ENCODE results near the gene RNPEP. TPM values are rescaled to one million over a fixed set of nuclear protein-coding genes. Genes with fewer than 3 reads are reported as not detected.

The RNPEP gene
- total RNA-seq, 3 donors from 2014 or later, result 43.0 to 66.7 (median 57.4) TPM

DNA sequence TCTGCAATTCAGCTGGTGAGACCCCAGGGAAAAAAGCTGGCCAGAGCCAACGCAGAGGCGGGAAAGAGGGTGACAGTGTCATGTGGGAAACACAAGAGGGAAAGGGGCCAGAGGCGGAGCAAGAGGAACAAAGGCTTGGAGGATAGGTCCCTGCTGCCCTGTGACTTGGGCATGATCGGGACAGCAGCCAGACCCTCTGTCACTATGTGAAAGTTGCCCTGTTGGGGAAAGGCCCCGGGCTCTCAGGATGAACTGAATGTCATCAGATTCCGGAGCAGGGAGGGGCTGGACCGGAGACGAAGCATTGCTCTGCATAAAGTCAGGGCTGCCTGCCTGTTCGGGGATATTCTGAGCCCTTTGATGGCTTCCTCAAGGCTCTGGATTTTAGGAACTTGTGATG, 22.3 kb downstream of the RNPEP start:
- no peaks in the 10 kb centered on the region for H3K27me3 ChIP-seq
- intact Hi-C loops (cut with DNase I; ENCODE audit: low total_unique reads), result loop anchor here (5.0 kb wide), 1 partner anchor 113 kb away; no protein-coding TSS in a partner anchor
- TF ChIP-seq CTCF (IDR thresholded peaks at IDR 0.05) (no peak), POLR2A (IDR thresholded peaks at IDR 0.05) (no peak), POLR2AphosphoS5 (IDR thresholded peaks at IDR 0.05) (no peak)
- no peaks in the 10 kb centered on the region for H3K36me3 ChIP-seq
- no peak overlapping the region for H3K4me3 ChIP-seq
- H3K9me3 ChIP-seq, result no peaks in the 10 kb centered on the region
- H3K27ac ChIP-seq, result peak overlapping the region in 1 of 2 donors; percentile 50
- H3K4me1 ChIP-seq, result peaks cover 0 to 12% of the 10 kb centered on the region in 2 donors
- no peak for DNase-seq (ENCODE audit: low spot score in 2 of 2)

- no peak for DNase-seq (ENCODE audit: low spot score in 2 of 2)
- intact Hi-C loops (cut with DNase I; ENCODE audit: low total_unique reads), result loop anchor here (5.0 kb wide), 1 partner anchor 111 kb away; no protein-coding TSS in a partner anchor
- H3K9me3 ChIP-seq, result no peaks in the 10 kb centered on the region
- H3K4me1 ChIP-seq, result peaks cover 0 to 12% of the 10 kb centered on the region in 2 donors
- H3K36me3 ChIP-seq, result no peaks in the 10 kb centered on the region
- H3K27ac ChIP-seq, result peak overlapping the region; percentile 14 to 50
- no peak overlapping the region for H3K4me3 ChIP-seq
- no peaks in the 10 kb centered on the region for H3K27me3 ChIP-seq
- TF ChIP-seq CTCF (IDR thresholded peaks at IDR 0.05), result peak; percentile 54 to 64 (median 54)
- TF ChIP-seq POLR2A (IDR thresholded peaks at IDR 0.05), result no peak
Measured at GRCh38 chr1:202005958-202006357, 23.5 kb downstream of the RNPEP start.

- no peak for TF ChIP-seq CTCF (IDR thresholded peaks at IDR 0.05)
- no peak for TF ChIP-seq POLR2AphosphoS5 (IDR thresholded peaks at IDR 0.05)
- TF ChIP-seq POLR2A (IDR thresholded peaks at IDR 0.05), result no peak
- no peaks in the 10 kb centered on the region for H3K27me3 ChIP-seq
- DNase-seq (ENCODE audit: low spot score in 2 of 2), result no peak
- intact Hi-C loops (cut with DNase I; ENCODE audit: low total_unique reads), result loop anchor here (5.0 kb wide), 1 partner anchor 110 kb away; no protein-coding TSS in a partner anchor
- H3K9me3 ChIP-seq, result no peaks in the 10 kb centered on the region
- H3K4me1 ChIP-seq, result peaks cover 0 to 12% of the 10 kb centered on the region in 2 donors
- H3K36me3 ChIP-seq, result no peaks in the 10 kb centered on the region
- no peak overlapping the region for H3K4me3 ChIP-seq
- H3K27ac ChIP-seq, result peak overlapping the region; percentile 74 to 96
Measured at GRCh38 chr1:202007304-202007703, 24.9 kb downstream of the RNPEP start.

DNA sequence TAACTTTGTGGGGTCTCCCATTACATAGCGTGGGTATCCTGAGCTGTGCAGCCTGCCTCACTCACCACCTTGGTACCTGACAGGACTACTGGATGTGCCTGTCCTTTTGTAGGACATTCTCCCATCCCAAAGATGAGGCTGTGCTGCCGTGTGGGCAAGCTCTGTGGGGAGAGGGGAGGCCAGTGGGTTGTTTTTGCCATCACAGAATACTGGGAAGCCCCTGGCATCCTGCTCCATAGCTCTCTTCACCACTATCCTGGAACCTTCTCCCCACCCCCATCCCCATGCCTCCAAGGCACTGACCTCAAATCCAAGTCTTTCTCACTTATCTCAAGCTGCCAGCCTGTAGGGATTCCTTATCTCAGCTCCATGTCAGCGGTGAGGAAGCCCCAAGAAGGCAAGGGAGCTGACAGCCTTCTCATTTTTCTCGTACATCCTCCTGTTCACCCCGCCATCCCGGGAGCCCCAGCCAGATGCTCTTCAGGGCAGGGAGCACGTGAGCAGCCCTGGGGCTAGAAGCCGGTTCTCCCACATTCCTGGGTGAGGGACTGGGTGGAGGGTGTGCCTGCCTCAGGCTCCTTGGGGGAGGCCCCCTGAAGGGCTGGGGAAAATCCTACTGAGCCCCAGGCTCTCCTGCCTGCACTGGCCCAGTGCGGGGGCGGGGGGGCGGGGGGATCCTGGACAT, 25.5 kb downstream of the RNPEP start:
- Histone ChIP-seq H3K36me3 (no peaks in the 10 kb centered on the region), H3K27me3 (no peaks in the 10 kb centered on the region), H3K27ac (peak overlapping the region; percentile 74 to 96), H3K9me3 (no peaks in the 10 kb centered on the region), H3K4me3 (peak overlapping the region in 2 of 3 donors; percentile 23 to 50), H3K4me1 (peaks cover 0 to 12% of the 10 kb centered on the region in 2 donors)
- TF ChIP-seq POLR2AphosphoS5 (IDR thresholded peaks at IDR 0.05) (peak; percentile 71 to 80 (median 75)), CTCF (IDR thresholded peaks at IDR 0.05) (no peak), POLR2A (IDR thresholded peaks at IDR 0.05) (no peak)
- intact Hi-C loops (cut with DNase I; ENCODE audit: low total_unique reads), result loop anchor here (5.0 kb wide), 1 partner anchor 109 kb away; no protein-coding TSS in a partner anchor
- peak; percentile 74 to 87 for DNase-seq (ENCODE audit: low spot score in 2 of 2)

All from breast epithelium (tissue), 4 donors.